K562 treated with DMSO at 1 percent for 48 hours (cell line): ENCODE measurements around the gene ZNF69. TPM values are rescaled to one million over a fixed set of nuclear protein-coding genes. Genes with fewer than 3 reads are reported as not detected.

Experiments used
- total RNA-seq: library from RNA; unstranded; fragments of 300-600 nt; gene quantifications from 2 replicates; pipeline ENCODE4 v1.2.3, GENCODE V29; 2022; ENCODE audit warnings: low replicate concordance; ENCODE audit errors: extremely low read depth

The ZNF69 gene
- total RNA-seq = not detected in 2 replicates

GRCh38 chr19:11887611-11888531 lies at the start of gene ZNF69:
ZNF69 (plus strand) TSS chr19:11887782; CDS start chr19:11887924, 142 bp downstream.

GRCh38 chr19:11848594-11849469 lies 38.8 kb upstream of the ZNF69 start, which contains the start of gene ZNF439:
ZNF439 (plus strand) TSS chr19:11848726; CDS start chr19:11848868, 142 bp downstream.

DNA sequence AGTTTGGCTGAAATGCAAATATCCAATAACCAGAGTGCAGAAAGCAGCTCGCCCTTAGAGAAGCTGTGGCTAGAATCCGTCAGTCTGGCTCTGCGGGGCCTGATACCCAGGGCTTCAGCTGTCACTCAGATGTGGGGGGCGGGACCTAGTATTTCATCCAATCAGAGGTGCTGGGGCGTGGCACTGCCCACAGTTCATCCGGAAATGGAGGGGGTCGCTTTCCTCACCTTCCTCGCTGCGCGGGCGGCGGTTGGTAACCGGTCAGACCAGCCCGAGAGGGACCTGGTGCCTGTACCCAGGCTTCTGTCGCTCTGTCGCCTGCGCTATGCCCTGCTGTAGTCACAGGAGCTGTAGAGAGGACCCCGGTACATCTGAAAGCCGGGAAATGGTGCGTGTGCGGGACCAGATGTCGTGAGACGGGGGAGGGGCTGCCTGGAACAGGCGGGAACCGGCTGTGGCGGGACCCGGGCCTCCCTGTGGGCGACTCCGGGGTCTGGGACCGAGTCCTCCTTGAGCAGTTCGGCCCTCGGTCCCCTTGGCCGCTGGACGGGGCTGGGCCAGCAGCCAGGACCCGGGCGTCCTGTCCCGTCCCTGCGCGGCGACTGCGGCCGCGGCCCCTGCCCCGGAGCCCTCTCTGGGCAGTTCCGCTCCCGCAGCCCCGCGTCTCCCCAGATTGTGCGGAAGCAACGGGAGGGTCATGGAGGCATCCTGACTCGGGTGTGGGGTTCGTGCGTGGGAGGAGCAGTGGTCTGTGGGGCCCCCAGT lies 37.5 kb downstream of the ZNF69 start, which contains the start of gene ZNF700:
Gene ZNF700 (plus strand): TSS at position 222 of the 765 bp plus-strand sequence. CDS start 104 bp downstream, at position 326.

Other genes starting within 250 kb of the ZNF69 start
- not detected in 2 replicates for gene ZNF823, start 148.8 kb upstream of the ZNF69 start, total RNA-seq
- not detected in 2 replicates for gene ZNF441, start 120.8 kb upstream of the ZNF69 start, total RNA-seq
- not detected in 2 replicates for gene ZNF491, start 89.3 kb upstream of the ZNF69 start, total RNA-seq
- gene ZNF440, start 73.5 kb upstream of the ZNF69 start, total RNA-seq = not detected in 2 replicates
- not detected in 2 replicates for gene ZNF439, start 39.1 kb upstream of the ZNF69 start, total RNA-seq
- not detected in 2 replicates for gene ZNF700, start 37.3 kb downstream of the ZNF69 start, total RNA-seq
- gene ZNF763, start 77.3 kb downstream of the ZNF69 start, total RNA-seq = not detected in 2 replicates
- gene ZNF433, start 147.9 kb downstream of the ZNF69 start, total RNA-seq = not detected in 2 replicates
- not detected in 2 replicates for gene ZNF878, start 165.2 kb downstream of the ZNF69 start, total RNA-seq
- not detected in 2 replicates for gene ZNF844, start 176.9 kb downstream of the ZNF69 start, total RNA-seq